COR-L47 (cell line): Measurements from ENCODE around the gene LRRC63.
"Not testable (repeated sequence)": the region's sequence is repeated elsewhere in the genome, so short reads cannot be mapped to it uniquely, and the experiment has no call there.

Experiments
- DNase-seq: peaks from one replicate; lab custom pipeline; 2025; lab: John Stamatoyannopoulos, UW

The LRRC63 gene

DNA sequence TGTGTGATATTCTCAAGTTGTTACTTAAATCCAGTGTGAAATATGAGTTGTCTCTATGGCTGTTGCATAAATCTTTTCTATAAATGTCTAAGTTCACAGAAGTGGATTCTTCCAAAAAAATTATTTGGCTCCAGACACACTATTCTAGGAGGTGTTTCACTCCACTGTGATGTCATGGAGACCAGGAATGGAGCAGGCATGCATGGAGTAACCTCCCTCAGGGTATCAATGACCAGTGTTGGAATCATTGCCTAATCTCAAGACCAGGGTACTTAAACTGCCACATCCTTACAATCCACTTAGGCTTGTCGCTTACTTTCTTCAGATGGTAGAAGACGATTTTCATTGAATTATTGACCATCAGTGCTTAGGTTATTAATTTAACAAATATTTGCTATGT, 55.4 kb downstream of the LRRC63 start:
- no peak for DNase-seq

DNA sequence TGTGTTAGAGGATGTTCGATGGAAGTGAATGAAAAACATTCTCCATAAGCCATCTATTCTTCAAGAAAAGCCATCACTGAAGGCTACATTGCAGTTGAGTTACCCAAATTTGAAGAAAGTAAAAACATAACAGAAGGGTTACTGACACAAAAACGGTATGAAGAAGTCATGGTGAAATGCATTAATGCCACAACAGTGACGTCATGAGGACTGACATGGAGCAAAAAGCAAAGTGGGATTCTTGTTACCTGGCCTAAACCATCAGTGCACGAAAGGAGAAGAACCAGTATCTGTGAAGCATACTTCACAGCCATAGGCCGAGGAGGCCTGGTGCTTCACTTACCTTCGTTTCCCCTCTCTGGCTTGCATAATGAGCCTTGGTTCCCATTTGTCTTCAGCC, 58.7 kb downstream of the LRRC63 start:
- no peak for DNase-seq

- DNase-seq = no peak
Observed at GRCh38 chr13:46274094-46274698, 62.5 kb downstream of the LRRC63 start.

GRCh38 chr13:46278474-46278873, 66.7 kb downstream of the LRRC63 start:
- DNase-seq = no peak

GRCh38 chr13:46281779-46282178, 70.1 kb downstream of the LRRC63 start:
- no peak for DNase-seq

GRCh38 chr13:46283912-46284824, 72.4 kb downstream of the LRRC63 start:
- not testable (repeated sequence) for DNase-seq

DNA sequence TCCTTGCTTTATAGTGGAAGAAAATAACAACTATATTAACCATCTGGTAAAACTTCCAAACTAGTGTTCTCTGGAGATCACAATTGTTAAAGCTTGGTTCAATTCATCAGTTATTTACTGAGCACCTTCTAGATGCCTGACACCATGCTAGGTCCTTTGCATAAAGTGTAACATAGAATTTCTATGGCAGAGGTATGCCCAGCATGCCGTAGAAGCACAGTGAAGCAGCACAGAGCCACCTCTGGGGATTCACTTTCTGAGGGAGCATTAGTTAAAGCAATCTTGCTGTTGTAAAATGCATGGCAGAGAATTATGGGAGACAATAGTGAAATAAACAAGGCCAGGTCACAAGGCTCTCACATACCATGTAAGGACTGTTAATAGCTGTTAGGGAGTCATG, 75.2 kb downstream of the LRRC63 start:
- DNase-seq = no peak

DNA sequence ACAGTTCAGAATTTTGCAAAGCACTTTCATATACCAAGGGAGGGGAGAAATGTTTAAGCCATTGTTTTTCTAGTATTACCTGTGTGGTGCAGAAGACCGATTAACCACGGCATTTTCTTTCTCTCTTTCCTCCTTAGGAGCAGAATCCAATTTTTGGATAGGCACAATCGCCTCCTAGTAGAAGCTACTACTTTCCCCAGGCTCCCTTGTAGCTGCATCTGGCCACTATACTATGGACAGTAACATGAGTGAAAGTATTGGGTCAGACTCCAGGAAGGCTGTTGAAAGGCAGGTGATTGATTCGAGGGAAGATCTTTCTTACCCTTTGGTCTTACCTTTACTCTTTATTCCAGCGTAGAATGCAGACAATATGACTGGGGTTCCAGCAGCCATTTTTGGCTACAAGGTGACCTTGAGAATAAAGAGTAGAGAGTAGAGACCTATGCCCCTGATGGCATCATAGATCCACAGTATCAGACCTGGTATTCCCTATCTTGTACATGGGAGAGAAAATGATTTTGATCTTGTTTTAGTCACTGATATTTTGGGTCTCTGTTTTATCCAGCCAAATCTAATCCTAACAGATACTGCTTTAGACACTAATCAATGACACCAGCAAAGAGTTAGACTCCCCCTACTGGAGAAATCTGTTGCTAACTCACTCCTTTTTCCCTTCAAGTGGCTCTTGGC, 77.0 kb downstream of the LRRC63 start:
- peak; percentile 12 for DNase-seq

DNA sequence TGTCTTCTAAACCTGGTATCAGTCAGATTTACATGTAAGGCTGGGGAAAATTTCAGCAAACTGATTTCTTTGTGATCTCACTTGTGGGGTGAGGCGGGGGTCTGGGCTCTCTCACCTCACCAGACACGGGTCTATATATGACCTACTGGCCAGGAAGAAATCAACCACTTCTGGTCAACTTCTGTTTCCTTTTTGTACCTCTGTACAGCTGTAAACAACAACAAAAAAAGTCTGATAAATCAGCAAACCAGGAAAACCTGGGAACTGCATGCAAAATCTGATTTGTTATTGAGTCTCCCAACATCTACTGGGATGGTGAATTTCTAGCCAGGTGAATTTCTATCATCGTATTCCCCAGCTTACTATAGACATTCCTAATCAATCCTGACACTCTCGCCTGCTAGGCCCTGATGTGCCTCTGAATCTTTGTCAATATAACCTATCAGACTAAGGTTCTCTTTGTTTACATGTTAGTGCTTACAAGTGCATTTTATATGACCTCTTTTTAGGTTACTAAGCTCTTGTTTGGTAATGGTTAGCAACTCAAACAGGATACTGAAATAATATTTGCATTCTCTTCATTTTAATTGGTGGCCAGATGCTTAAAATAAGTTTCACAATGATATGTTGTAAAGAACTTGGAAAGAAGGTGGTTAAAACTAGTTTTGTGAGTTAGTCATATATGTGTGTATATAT, 77.7 kb downstream of the LRRC63 start:
- no peak for DNase-seq

DNA sequence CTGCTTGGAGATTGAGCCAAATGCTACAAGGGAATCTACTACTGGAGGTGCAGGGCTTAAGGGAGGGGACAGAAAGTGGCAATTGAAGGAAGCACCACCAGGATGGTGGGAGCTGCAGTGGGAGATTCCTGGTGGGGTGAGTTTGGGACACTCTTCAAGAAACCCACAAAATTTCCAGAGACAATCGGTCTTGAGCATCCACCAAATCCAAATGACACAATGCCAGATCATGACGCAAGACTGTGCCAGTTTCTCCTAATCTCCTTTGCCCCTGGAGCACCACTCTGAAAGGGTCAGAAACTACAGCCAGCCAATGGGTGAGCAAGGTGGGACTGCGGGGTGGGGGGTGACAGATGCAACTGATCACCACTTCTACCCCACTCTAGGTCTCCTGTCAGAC, 78.7 kb downstream of the LRRC63 start:
- DNase-seq = no peak

- no peak for DNase-seq
Observed at GRCh38 chr13:46293436-46293835, 81.7 kb downstream of the LRRC63 start.

GRCh38 chr13:46295491-46296114, 83.9 kb downstream of the LRRC63 start:
- DNase-seq = no peak

DNA sequence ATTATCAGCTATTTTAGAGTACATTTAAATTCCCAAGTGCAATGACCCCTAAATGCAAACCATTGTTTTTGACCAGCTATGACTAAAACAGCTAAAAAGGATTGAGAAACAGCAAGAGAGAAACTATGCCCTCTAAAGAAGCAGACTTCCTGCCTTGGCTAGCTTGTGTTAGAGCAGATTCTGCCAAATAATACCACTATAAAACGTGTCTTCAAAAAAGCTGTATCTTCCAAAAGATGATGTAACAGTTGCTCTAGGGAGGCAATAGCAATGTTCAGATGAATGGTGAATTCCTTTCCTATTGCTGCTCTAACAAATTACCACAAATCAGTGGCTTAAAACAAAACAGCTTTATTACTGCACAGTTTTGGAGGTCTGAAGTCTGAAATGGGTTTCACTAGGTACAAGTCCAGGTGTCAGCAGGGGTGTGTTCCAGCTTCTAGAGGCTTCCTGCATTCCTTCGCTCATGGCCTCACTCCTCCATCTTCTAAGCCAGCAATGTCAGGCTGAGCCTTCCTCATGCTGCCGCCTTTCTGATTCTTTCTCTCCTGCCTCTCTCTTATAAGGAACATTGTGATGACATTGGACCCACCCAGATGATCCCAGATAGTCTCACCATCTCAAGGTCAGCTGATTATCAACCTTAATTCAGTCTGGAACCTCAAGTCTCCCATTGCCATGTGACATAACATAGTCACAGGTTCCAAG, 84.5 kb downstream of the LRRC63 start:
- DNase-seq = no peak

DNA sequence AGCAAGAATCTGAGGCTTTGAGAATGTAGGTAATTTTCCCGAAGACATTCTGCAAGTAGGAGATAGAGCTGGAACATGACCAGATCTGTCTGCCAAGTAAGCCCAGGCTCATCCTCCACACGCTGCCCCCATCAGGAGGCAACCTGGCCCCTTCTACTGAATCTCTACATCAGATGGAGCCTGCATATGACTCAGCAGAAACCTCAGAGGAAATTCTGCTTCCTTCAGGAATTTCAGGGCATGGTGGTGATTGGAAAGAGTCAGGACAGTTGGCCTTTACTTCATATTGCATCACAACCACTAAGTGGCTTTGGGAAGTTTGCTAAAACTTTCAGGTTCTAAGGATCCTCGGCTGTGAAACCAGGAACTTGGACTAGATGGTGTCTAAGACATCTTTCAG, 85.2 kb downstream of the LRRC63 start:
- DNase-seq = no peak

GRCh38 chr13:46297361-46297811, 85.7 kb downstream of the LRRC63 start:
- no peak for DNase-seq

- no peak for DNase-seq
Observed at GRCh38 chr13:46303742-46304385, 92.1 kb downstream of the LRRC63 start.

DNA sequence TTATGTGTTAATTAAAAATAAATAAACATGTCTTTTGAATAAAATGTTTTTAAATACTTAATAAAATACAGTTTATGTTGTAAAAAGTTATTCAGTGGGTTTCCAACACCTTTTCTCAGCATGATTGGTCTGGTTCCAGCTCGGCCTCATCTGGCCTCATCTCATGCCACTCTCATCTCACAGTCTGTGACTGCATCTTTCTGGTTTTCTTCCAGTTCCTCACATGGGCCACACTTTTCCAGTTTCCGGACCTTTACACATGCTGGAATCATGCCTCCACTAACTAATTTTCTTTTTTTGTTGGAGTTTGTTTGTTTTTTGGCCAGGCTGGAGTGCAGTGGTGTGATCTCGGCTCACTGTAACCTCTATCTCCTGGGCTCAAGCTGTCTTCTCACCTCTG, 92.8 kb downstream of the LRRC63 start:
- no peak for DNase-seq

GRCh38 chr13:46307554-46307953, 95.8 kb downstream of the LRRC63 start:
- DNase-seq = no peak

GRCh38 chr13:46310066-46310465, 98.3 kb downstream of the LRRC63 start:
- DNase-seq = no peak

GRCh38 chr13:46311217-46311616, 99.5 kb downstream of the LRRC63 start:
- DNase-seq = no peak

DNA sequence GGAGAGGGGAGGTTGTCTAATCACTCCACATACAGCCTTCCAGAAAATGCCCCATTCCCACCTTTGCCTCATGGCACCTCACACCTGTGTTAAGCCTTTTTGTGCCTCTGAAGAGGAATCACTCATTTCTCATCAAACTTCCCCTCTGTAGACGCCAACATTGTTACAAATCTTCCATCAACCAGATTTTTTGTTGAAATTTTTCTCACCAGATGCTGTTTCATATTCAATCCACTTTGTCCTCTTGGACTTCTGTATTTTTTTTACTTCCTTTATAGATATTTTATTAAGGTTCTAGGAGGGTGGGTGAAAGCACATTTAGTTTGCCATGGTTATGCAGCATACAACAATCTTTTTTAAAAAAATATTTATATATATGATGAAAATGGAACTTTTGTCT, 101.3 kb downstream of the LRRC63 start:
- no peak for DNase-seq
